NCI-H774 (cell line): Measurements from ENCODE around the gene G0S2.

Experiments
- DNase-seq: peaks from one replicate; lab custom pipeline; 2025; lab: John Stamatoyannopoulos, UW

The G0S2 gene

GRCh38 chr1:209674957-209675564, at the start of gene G0S2:
Gene G0S2, plus strand, starts transcription at chr1:209675412. Its CDS starts 273 bp downstream, at chr1:209675685.
- peak; percentile 35 for DNase-seq

- DNase-seq = no peak
These were observed 49.4 kb upstream of the G0S2 start for GRCh38 chr1:209625791-209626285.

GRCh38 chr1:209626346-209627026, 48.7 kb upstream of the G0S2 start:
- DNase-seq = no peak

- DNase-seq = no peak
These were observed 48.0 kb upstream of the G0S2 start for GRCh38 chr1:209627027-209627731.

GRCh38 chr1:209627732-209628196, 47.4 kb upstream of the G0S2 start:
- peak; percentile 75 for DNase-seq

GRCh38 chr1:209628618-209629299, 46.5 kb upstream of the G0S2 start:
- no peak for DNase-seq

- no peak for DNase-seq
These were observed 45.4 kb upstream of the G0S2 start for GRCh38 chr1:209629621-209630382.

- DNase-seq = no peak
These were observed 44.6 kb upstream of the G0S2 start for GRCh38 chr1:209630383-209631225.

GRCh38 chr1:209633335-209633997, 41.7 kb upstream of the G0S2 start:
- DNase-seq = no peak

GRCh38 chr1:209634005-209634737, 41.0 kb upstream of the G0S2 start:
- no peak for DNase-seq

GRCh38 chr1:209635850-209636249, 39.4 kb upstream of the G0S2 start:
- no peak for DNase-seq

GRCh38 chr1:209641832-209642172, 33.4 kb upstream of the G0S2 start:
- DNase-seq = no peak

GRCh38 chr1:209642816-209643215, 32.4 kb upstream of the G0S2 start:
- DNase-seq = no peak

GRCh38 chr1:209643285-209644020, 31.8 kb upstream of the G0S2 start:
- DNase-seq = no peak

GRCh38 chr1:209645574-209646452, 29.4 kb upstream of the G0S2 start:
- no peak for DNase-seq

GRCh38 chr1:209646558-209646957, 28.7 kb upstream of the G0S2 start:
- DNase-seq = no peak

GRCh38 chr1:209647156-209647555, 28.1 kb upstream of the G0S2 start:
- no peak for DNase-seq

GRCh38 chr1:209648346-209648745, 26.9 kb upstream of the G0S2 start:
- DNase-seq = no peak
